PFSK-1 (cell line): ENCODE results near the gene SEMA3D.

ENCODE experiments used
- FOXP2 ChIP-seq: optimal IDR thresholded peaks from 2 replicates; pipeline ENCODE3; 2011; ENCODE audit warnings: borderline replicate concordance, control low read depth, inconsistent platforms; ENCODE audit not compliant: insufficient read depth; ENCODE audit errors: extremely low read length, extremely low read depth
- POLR2AphosphoS5 ChIP-seq: IDR thresholded peaks from 2 replicates; pipeline ENCODE4 v1.6.1; 2012; ENCODE audit warnings: low read depth, mild to moderate bottlenecking, control low read depth, low read length, moderate library complexity
- REST ChIP-seq, 2 experiments: IDR thresholded peaks; 2 replicates each; pipeline versions ENCODE4 v1.6.1 to v1.8.0; 2011 to 2012; ENCODE audit warnings: low read depth in 2 of 2, low read length in 2 of 2, control low read depth in 1 of 2, inconsistent platforms in 1 of 2, mild to moderate bottlenecking in 1 of 2, moderate library complexity in 1 of 2; ENCODE audit not compliant: insufficient read depth in 1 of 2
- SIN3A ChIP-seq: IDR thresholded peaks from 2 replicates; pipeline ENCODE4 v1.6.1; 2012; ENCODE audit warnings: mild to moderate bottlenecking, low read length, moderate library complexity, borderline replicate concordance; ENCODE audit not compliant: insufficient read depth
- TAF1 ChIP-seq: IDR thresholded peaks from 2 replicates; pipeline ENCODE4 v1.6.1; 2012; ENCODE audit warnings: low read length, control low read depth, borderline replicate concordance; ENCODE audit not compliant: insufficient read depth

GRCh38 chr7:85104432-85105205, 82.2 kb downstream of the SEMA3D start:
- TF ChIP-seq REST (IDR thresholded peaks at IDR 0.05; ENCODE audit: insufficient read depth in 1 of 2, low read depth in 2 of 2, low read length in 2 of 2) (no peak), POLR2AphosphoS5 (no peak), TAF1 (no peak), SIN3A (no peak), FOXP2 (no peak)
